Upper lobe of left lung (tissue), 6 donors: Measurements from ENCODE around the gene GMEB1. TPM values are rescaled to one million over a fixed set of nuclear protein-coding genes. Genes with fewer than 3 reads are reported as not detected.
"Not testable (repeated sequence)": the region's sequence is repeated elsewhere in the genome, so short reads cannot be mapped to it uniquely, and the experiment has no call there.

Source experiments
- ATAC-seq, 2 donors: fragments of 200-7000 bp; cut with Tn5 transposase; one replicate each; pipeline ENCODE4 v1.9.1; 2022; ENCODE audit warnings: mild to moderate bottlenecking in 2 of 2, moderate library complexity in 2 of 2; ENCODE audit not compliant: low FRiP score in 2 of 2
- DNase-seq, 2 donors: peaks; one replicate each; pipeline ENCODE4 v3.0.0-alpha.2; 2019 to 2020
- H3K27ac ChIP-seq, 4 donors: fragments of 200-600 bp; sonication (generic); one replicate each; pipeline ENCODE4 v1.5.1; 2016 to 2019
- H3K27me3 ChIP-seq, 4 donors: fragments of 200-600 bp; sonication (generic); one replicate each; pipeline ENCODE4 v1.5.1; 2017 to 2019
- H3K36me3 ChIP-seq, 4 donors: fragments of 200-600 bp; sonication (generic); one replicate each; pipeline ENCODE4 v1.5.1; 2016 to 2019
- H3K4me1 ChIP-seq, 4 donors: fragments of 200-600 bp; sonication (generic); one replicate each; pipeline ENCODE4 v1.5.1; 2018 to 2019
- H3K4me3 ChIP-seq, 4 donors: fragments of 200-600 bp; sonication (generic); one replicate each; pipeline ENCODE4 v1.5.1; 2017 to 2019; ENCODE audit warnings: mild to moderate bottlenecking in 2 of 4, moderate library complexity in 1 of 4
- H3K9me3 ChIP-seq, 4 donors: fragments of 200-600 bp; sonication (generic); one replicate each; pipeline ENCODE4 v1.5.1; 2018 to 2019
- CTCF ChIP-seq, 6 experiments: fragments of 450-650 bp in 4 of 6; fragments of 200-600 bp in 2 of 6; sonication (generic) in 2 of 6; IDR thresholded peaks; one replicate each; pipeline ENCODE4 v1.5.1; 2016 to 2019; ENCODE audit warnings: antibody characterized with exemption in 6 of 6
- EP300 ChIP-seq, 4 donors: sonication (generic); formaldehyde crosslinking; IDR thresholded peaks; one replicate each; pipeline ENCODE4 v1.5.1; 2017; ENCODE audit warnings: antibody characterized with exemption in 4 of 4, control low read depth in 2 of 4
- POLR2A ChIP-seq, 4 donors: fragments of 450-650 bp; IDR thresholded peaks; one replicate each; pipeline ENCODE4 v1.5.1; 2016 to 2017; ENCODE audit warnings: antibody characterized with exemption in 4 of 4, mild to moderate bottlenecking in 2 of 4
- POLR2AphosphoS5 ChIP-seq, 2 donors: sonication (generic); formaldehyde crosslinking; IDR thresholded peaks; one replicate each; pipeline ENCODE4 v1.5.1; 2017; ENCODE audit warnings: antibody characterized with exemption in 2 of 2
- WGBS, 2 donors: methylation state at CpG; one replicate each; pipeline ENCODE4 v1.1.5; 2017 to 2018; 5-methylcytosine and 5-hydroxymethylcytosine counted together
- total RNA-seq, 6 donors: library from RNA; depleted of rRNA in 4 of 6; stranded (reverse); fragments of >200 nt in 4 of 6; gene quantifications; one replicate each; pipeline versions ENCODE4 v1.1.0 to v1.2.1, GENCODE V29; 2016 to 2021
- donor health status: DM: no; HTN: no; CAD: no; lungs with moderate emphysema.
- donor health status: DM: no; HTN: yes; CAD: no; lungs with severe emphysema.

Gene GMEB1
- total RNA-seq, 6 donors from 2014 or later: 7.3 to 14.3 (median 10.5) TPM

GRCh38 chr1:28648008-28648473 is 20.5 kb upstream of the GMEB1 start:
- 1 to 2% methylated on average over 17 to 18 of the region's 18 CpGs for WGBS, 2 donors
- H3K27ac ChIP-seq: peak overlapping the region; percentile 88 to 95 (median 90)
- ATAC-seq (peak; percentile 95 to 96), DNase-seq (peak; percentile 90 to 95)
- no peaks in the 10 kb centered on the region for H3K9me3 ChIP-seq
- H3K27me3 ChIP-seq: no peaks in the 10 kb centered on the region
- no peaks in the 10 kb centered on the region for H3K36me3 ChIP-seq
- peaks cover 17 to 33% (median 22%) of the 10 kb centered on the region in 4 donors for H3K4me1 ChIP-seq
- peak overlapping the region; percentile 22 to 52 (median 40) for H3K4me3 ChIP-seq
- TF ChIP-seq EP300 (IDR thresholded peaks at IDR 0.05) (no peak), POLR2A (IDR thresholded peaks at IDR 0.05) (no peak), CTCF (IDR thresholded peaks at IDR 0.05) (no peak), POLR2AphosphoS5 (IDR thresholded peaks at IDR 0.05) (no peak)

GRCh38 chr1:28648474-28649198 is 19.9 kb upstream of the GMEB1 start, which contains the start of gene RNU11:
Gene RNU11 (plus strand): TSS chr1:28648600.
- ATAC-seq (peak; percentile 92 to 94), DNase-seq (peak; percentile 49 to 88)
- TF ChIP-seq EP300 (IDR thresholded peaks at IDR 0.05) (peak in 2 of 4 donors; percentile 54 to 96), CTCF (IDR thresholded peaks at IDR 0.05) (peak in 2 of 6 experiments; percentile 9 to 19), POLR2AphosphoS5 (IDR thresholded peaks at IDR 0.05) (peak; percentile 99 to 100), POLR2A (IDR thresholded peaks at IDR 0.05) (peak; percentile 97 to 100 (median 100))
- Histone ChIP-seq H3K4me3 (peak within 1 kb of the TSS; percentile 22 to 52 (median 45)), H3K4me1 (peaks cover 17 to 33% (median 22%) of the 10 kb centered on the region in 4 donors), H3K9me3 (no peaks in the 10 kb centered on the region), H3K27me3 (no peaks in the 10 kb centered on the region), H3K27ac (peak within 1 kb of the TSS; percentile 88 to 95 (median 90)), H3K36me3 (no peaks in the 10 kb centered on the region)
- 1% methylated on average over 27 to 28 of the region's 28 CpGs for WGBS, 2 donors

GRCh38 chr1:28653063-28653462 is 15.5 kb upstream of the GMEB1 start:
- not testable (repeated sequence) for H3K9me3 ChIP-seq, H3K4me3 ChIP-seq, H3K36me3 ChIP-seq, ATAC-seq, DNase-seq, H3K27ac ChIP-seq, H3K27me3 ChIP-seq
- peaks cover 4 to 12% (median 6%) of the 10 kb centered on the region in 4 donors for H3K4me1 ChIP-seq
- 79 to 82% methylated on average over 13 of the region's 13 CpGs for WGBS, 2 donors

GRCh38 chr1:28653870-28654269 is 14.7 kb upstream of the GMEB1 start:
- not testable (repeated sequence) for ATAC-seq, H3K4me3 ChIP-seq, H3K4me1 ChIP-seq, H3K27me3 ChIP-seq, H3K27ac ChIP-seq, H3K36me3 ChIP-seq, H3K9me3 ChIP-seq
- 69 to 73% methylated on average over 3 of the region's 3 CpGs for WGBS, 2 donors
- peak in 1 of 2 donors; percentile 45 for DNase-seq
- TF ChIP-seq CTCF (IDR thresholded peaks at IDR 0.05): peak in 3 of 6 experiments; percentile 31 to 43 (median 31)

- DNase-seq, H3K27me3 ChIP-seq, H3K9me3 ChIP-seq, H3K4me3 ChIP-seq, H3K27ac ChIP-seq, H3K4me1 ChIP-seq, H3K36me3 ChIP-seq, ATAC-seq: not testable (repeated sequence)
- WGBS, 2 donors: 74 to 81% methylated on average over 10 of the region's 10 CpGs
Measured at GRCh38 chr1:28655448-28656311, 12.9 kb upstream of the GMEB1 start.
